ENCODE data around the gene VSTM2B.

Gene VSTM2B

DNA sequence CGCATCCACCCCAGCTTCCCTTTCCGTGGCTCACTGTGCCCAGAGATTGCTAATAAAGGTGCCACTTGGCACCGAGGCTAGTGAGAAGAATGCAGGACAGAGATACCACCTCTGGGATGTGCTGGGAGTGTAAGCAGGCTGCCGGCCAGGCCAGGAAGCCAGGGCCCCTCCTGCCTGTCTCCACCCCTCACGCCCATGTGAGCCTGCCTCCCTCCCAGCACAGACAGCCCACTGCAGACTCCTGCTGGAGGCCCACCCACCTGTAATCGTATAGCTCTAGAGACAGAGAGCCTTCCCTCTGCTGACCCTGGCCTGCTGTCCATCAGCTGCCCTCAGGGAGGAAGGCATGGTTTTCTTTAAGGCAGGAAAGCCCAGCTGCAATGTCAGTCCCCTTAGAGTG lies 13.9 kb downstream of the VSTM2B start:
- TF ChIP-seq REST (IDR thresholded peaks at IDR 0.05; ENCODE audit: insufficient read depth in 1 of 2, low read depth in 2 of 2, low read length in 2 of 2) (no peak), SIN3A (IDR thresholded peaks at IDR 0.05; ENCODE audit: borderline replicate concordance, insufficient read depth, low read length) (no peak), FOXP2 (optimal IDR thresholded peaks at IDR 0.05; ENCODE audit: borderline replicate concordance, extremely low read depth, extremely low read length, insufficient read depth) (no peak), TAF1 (IDR thresholded peaks at IDR 0.05; ENCODE audit: borderline replicate concordance, insufficient read depth, low read length) (no peak)

- no peak for TF ChIP-seq REST (IDR thresholded peaks at IDR 0.05; ENCODE audit: insufficient read depth in 1 of 2, low read depth in 2 of 2, low read length in 2 of 2)
- TF ChIP-seq POLR2AphosphoS5 (IDR thresholded peaks at IDR 0.05; ENCODE audit: low read depth, low read length) = no peak
- no peak for TF ChIP-seq SIN3A (IDR thresholded peaks at IDR 0.05; ENCODE audit: borderline replicate concordance, insufficient read depth, low read length)
- TF ChIP-seq TAF1 (IDR thresholded peaks at IDR 0.05; ENCODE audit: borderline replicate concordance, insufficient read depth, low read length) = no peak
- TF ChIP-seq FOXP2 (optimal IDR thresholded peaks at IDR 0.05; ENCODE audit: borderline replicate concordance, extremely low read depth, extremely low read length, insufficient read depth) = no peak
Observed at GRCh38 chr19:29540114-29540513, 14.3 kb downstream of the VSTM2B start.

DNA sequence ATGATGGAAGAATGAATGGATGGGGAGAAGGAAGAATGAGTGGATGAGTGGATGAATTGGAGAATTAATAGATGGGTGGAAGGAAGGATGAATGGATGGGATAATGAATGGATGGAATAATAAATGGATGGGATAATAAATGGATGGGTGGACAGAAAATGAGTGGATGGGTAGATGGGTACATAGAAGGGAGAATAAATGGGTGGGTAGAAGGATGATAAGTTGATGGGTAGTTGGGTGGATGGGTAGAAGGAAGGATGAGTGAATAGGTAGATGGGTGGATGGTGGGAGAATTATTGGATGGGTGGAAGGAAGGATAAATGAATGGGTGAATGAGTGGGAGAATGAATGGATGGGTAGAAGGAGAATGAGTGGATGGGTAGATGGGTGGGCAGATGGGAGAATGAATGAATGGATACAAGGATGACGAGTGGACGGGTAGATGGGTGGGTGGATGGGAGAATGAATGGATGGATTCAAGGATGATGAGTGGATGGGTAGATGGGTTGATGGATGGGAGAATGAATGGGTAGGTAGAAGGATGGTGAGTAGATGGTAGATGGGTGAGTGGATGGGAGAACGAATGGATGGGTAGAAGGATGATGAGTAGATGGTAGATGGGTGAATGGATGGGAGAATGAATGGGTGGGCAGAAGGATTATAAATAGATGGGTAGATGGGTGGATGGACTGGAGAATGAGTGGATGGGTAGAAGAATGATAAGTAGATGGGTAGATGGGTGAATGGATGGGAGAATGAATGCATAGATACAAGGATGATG lies 15.9 kb downstream of the VSTM2B start:
- no peak for TF ChIP-seq POLR2AphosphoS5 (IDR thresholded peaks at IDR 0.05; ENCODE audit: low read depth, low read length)
- TF ChIP-seq SIN3A (IDR thresholded peaks at IDR 0.05; ENCODE audit: borderline replicate concordance, insufficient read depth, low read length) = no peak
- TF ChIP-seq FOXP2 (optimal IDR thresholded peaks at IDR 0.05; ENCODE audit: borderline replicate concordance, extremely low read depth, extremely low read length, insufficient read depth) = no peak
- no peak for TF ChIP-seq REST (IDR thresholded peaks at IDR 0.05; ENCODE audit: insufficient read depth in 1 of 2, low read depth in 2 of 2, low read length in 2 of 2)
- no peak for TF ChIP-seq TAF1 (IDR thresholded peaks at IDR 0.05; ENCODE audit: borderline replicate concordance, insufficient read depth, low read length)

DNA sequence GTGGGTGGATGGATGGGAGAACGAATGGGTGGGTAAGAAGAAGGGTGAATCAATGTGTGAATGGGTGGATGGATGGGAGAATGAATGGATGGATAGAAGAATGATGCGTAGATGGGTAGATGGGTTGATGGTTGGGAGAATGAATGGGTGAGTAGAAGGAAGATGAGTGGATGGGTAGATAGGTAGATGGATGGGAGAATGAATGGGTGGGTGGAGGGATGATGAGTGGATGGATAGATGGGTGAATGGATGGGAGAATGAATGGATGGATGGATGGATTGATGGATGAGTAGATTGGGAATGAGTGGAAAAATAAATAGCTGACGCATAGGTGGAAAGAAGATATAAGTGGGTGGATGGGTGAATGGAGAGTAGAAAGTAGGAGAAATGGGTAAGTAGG lies 16.5 kb downstream of the VSTM2B start:
- no peak for TF ChIP-seq POLR2AphosphoS5 (IDR thresholded peaks at IDR 0.05; ENCODE audit: low read depth, low read length)
- TF ChIP-seq REST (IDR thresholded peaks at IDR 0.05; ENCODE audit: insufficient read depth in 1 of 2, low read depth in 2 of 2, low read length in 2 of 2) = no peak
- TF ChIP-seq SIN3A (IDR thresholded peaks at IDR 0.05; ENCODE audit: borderline replicate concordance, insufficient read depth, low read length) = no peak
- no peak for TF ChIP-seq FOXP2 (optimal IDR thresholded peaks at IDR 0.05; ENCODE audit: borderline replicate concordance, extremely low read depth, extremely low read length, insufficient read depth)
- TF ChIP-seq TAF1 (IDR thresholded peaks at IDR 0.05; ENCODE audit: borderline replicate concordance, insufficient read depth, low read length) = no peak
